ENCODE results near the gene TBX19. TPM values are rescaled to one million over a fixed set of nuclear protein-coding genes. Genes with fewer than 3 reads are reported as not detected.
A peak's percentile ranks its signal among the peaks of the same experiment; 100 is the strongest.

Gene TBX19
- total RNA-seq, 1 donor from 2014 or later = 3.1 TPM

GRCh38 chr1:168291222-168291837 lies 10.7 kb downstream of the TBX19 start:
- Histone ChIP-seq H3K27ac (no peak overlapping the region), H3K9me3 (no peaks in the 10 kb centered on the region), H3K4me3 (no peak overlapping the region), H3K27me3 (ENCODE audit: low read depth) (no peaks in the 10 kb centered on the region), H3K36me3 (no peaks in the 10 kb centered on the region), H3K4me1 (no peaks in the 10 kb centered on the region)
- DNase-seq (no peak), ATAC-seq (no peak)
- intact Hi-C loops (cut with DNase I) = no loop called here
- no peak for TF ChIP-seq CTCF (IDR thresholded peaks at IDR 0.05)

GRCh38 chr1:168293356-168293755 lies 12.7 kb downstream of the TBX19 start:
- Histone ChIP-seq H3K27ac (no peak overlapping the region), H3K9me3 (no peaks in the 10 kb centered on the region), H3K36me3 (no peaks in the 10 kb centered on the region), H3K4me3 (no peak overlapping the region), H3K27me3 (ENCODE audit: low read depth) (no peaks in the 10 kb centered on the region), H3K4me1 (no peaks in the 10 kb centered on the region)
- ATAC-seq = peak; percentile 45 to 68
- no peak for DNase-seq
- TF ChIP-seq CTCF (IDR thresholded peaks at IDR 0.05) = no peak
- intact Hi-C loops (cut with DNase I) = no loop called here

GRCh38 chr1:168295411-168296114 lies 14.9 kb downstream of the TBX19 start:
- intact Hi-C loops (cut with DNase I) = no loop called here
- Histone ChIP-seq H3K27me3 (ENCODE audit: low read depth) (no peaks in the 10 kb centered on the region), H3K36me3 (no peaks in the 10 kb centered on the region), H3K27ac (no peak overlapping the region), H3K4me1 (no peaks in the 10 kb centered on the region), H3K4me3 (no peak overlapping the region), H3K9me3 (no peaks in the 10 kb centered on the region)
- DNase-seq (no peak), ATAC-seq (no peak)
- no peak for TF ChIP-seq CTCF (IDR thresholded peaks at IDR 0.05)

- H3K4me1 ChIP-seq = no peaks in the 10 kb centered on the region
- intact Hi-C loops (cut with DNase I) = no loop called here
- no peaks in the 10 kb centered on the region for H3K9me3 ChIP-seq
- H3K27ac ChIP-seq = no peak overlapping the region
- H3K36me3 ChIP-seq = no peaks in the 10 kb centered on the region
- no peak for TF ChIP-seq CTCF (IDR thresholded peaks at IDR 0.05)
- DNase-seq (no peak), ATAC-seq (no peak)
- no peaks in the 10 kb centered on the region for H3K27me3 ChIP-seq (ENCODE audit: low read depth)
- H3K4me3 ChIP-seq = no peak overlapping the region
These were observed 16.5 kb downstream of the TBX19 start for GRCh38 chr1:168297019-168297730.

GRCh38 chr1:168298446-168298845 lies 17.8 kb downstream of the TBX19 start:
- H3K4me3 ChIP-seq = no peak overlapping the region
- no peak for ATAC-seq
- no peaks in the 10 kb centered on the region for H3K27me3 ChIP-seq (ENCODE audit: low read depth)
- DNase-seq = no peak
- no peaks in the 10 kb centered on the region for H3K36me3 ChIP-seq
- TF ChIP-seq CTCF (IDR thresholded peaks at IDR 0.05) = no peak
- no peak overlapping the region for H3K27ac ChIP-seq
- H3K9me3 ChIP-seq = no peaks in the 10 kb centered on the region
- intact Hi-C loops (cut with DNase I) = no loop called here
- H3K4me1 ChIP-seq = no peaks in the 10 kb centered on the region

All from lower lobe of right lung (tissue), 2 donors.